ENCODE measurements around the gene KISS1.

Gene KISS1

DNA sequence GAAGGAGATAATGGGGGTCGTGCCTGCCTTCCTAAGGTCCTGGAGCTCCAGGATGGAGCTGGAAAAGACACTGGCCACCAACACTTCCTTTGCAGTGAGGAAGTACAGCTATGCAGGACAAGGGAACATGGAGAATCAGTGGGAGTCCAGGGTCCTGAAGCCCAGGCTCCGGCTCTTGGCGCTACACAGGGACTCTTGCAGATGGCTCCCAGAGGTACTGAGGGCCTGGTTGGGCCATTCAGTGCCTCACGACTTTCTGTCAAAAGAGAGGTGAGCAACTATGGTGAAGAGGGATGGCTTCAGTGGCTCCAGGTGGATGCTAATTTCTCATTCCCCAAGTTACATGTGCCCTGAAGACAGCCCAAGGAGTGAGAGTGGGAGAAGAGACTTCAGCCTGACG is 42.6 kb downstream of the KISS1 start:
- no peak for DNase-seq

DNA sequence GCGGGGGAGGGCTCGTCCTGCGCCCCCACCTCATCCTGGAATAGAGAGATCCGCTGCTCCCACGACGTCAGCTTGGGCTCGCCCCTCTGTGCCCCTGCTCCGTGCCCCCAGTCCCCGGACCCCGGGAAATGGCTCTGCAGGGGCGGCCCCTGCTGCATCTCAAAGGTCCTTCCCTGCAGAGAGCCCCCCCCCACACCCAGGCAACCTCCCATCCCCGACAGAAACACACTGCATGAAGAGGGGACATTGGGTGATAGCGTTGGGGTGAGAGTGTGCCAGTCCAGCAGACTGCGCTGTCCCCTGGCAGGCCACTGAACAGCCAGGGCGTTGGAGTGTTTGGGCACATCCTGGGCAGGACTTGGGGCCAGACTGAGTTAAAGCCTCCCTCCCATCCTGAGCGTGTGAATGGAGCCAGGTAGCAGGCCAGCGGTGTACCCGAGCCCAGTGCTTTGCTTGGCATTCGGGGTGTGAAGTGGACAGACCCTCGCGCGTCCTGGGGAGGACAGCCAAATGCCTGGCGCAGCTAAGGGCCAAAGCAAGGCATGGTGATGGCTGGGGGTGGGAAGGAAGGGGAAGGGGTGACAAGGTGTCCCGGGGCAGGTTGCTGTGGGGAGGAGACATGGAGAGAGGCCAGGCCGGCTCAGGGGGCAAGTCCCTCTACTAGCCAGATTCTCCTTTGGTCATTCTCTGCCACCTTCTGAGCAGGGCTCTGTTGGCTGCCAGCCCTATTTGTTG is 43.8 kb downstream of the KISS1 start:
- no peak for DNase-seq

DNA sequence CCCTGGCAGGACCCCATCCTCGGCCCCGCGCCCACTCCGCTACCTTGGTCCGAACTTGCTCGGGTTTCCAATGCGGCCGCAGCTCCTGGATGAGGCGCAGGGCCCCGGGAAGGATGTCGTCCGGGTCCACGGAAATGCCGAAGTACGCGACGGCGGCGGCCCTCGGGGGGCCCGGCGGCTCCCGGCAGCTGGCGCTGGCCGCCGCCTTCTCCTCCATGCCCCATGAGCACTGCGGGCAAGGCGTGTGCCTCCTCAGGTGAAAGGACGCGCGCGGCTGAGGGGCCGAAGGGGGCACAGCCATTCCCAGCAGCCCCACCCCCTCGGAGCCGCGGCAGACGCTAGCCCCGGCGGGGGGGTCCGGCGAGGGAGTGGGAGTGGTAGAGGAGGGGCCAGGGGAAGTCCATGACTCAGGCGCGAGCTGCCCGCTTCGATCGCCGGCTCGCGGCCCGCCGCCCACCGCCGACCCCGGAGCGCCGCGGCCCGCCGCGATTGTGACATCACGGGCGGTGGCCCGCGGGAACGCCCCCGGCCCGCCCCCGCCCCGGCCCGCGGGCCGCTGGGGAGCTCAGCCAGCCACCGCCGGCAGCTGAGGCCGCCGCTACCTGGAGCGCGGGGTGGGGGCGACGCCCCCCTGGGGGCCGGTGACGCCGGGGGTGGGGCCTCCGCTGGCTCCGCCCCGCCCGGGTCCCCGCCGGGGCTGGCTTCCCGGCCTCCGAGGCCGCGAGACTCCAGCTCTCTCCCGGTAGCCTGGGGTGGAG is 44.6 kb downstream of the KISS1 start, which contains the start of gene ETNK2:
ETNK2 (minus strand) TSS at position 493 of the 758 bp plus-strand sequence; CDS start at position 301, 192 bp downstream.
- DNase-seq = no peak

DNA sequence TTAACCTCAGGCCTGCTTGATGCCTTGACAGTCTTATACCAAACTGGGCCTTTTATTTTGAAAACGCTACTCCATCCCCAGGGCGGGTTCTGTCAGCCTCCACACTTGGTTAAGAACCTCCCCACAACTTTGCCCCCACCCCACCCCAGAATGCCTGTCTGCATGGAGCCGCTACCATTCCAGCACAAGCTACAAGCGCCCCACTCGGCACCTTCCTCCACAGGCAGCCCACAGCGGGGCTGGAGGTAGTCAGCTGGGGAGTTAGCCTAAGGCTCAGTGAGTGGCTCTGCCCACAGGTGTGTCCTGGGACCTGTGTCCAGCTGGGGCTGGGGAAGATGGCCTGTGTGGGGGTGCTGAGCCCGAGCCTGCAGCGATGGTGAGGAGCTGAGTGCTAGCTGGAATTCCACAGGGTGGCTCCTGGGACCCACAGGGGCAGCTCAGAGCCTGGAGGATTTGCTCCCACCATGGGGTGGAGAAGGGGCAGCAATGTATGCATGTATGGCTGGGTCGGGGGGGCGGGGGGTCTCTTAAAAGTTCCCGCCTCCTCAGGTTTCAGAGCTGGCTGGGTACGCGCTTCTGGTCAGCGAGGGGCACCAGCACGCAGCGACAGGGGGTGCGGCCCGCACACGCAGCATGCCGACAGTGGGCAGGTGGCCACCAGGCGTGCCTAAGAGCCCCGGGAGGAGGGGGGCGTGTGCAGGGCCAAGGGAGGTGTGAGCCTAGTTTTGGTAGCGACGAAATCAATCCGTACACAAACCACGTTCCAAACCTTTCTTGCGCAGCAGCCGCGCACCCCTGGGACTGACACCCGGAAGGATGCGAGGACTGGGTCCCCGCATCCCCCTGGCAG is 45.4 kb downstream of the KISS1 start:
- no peak for DNase-seq

DNA sequence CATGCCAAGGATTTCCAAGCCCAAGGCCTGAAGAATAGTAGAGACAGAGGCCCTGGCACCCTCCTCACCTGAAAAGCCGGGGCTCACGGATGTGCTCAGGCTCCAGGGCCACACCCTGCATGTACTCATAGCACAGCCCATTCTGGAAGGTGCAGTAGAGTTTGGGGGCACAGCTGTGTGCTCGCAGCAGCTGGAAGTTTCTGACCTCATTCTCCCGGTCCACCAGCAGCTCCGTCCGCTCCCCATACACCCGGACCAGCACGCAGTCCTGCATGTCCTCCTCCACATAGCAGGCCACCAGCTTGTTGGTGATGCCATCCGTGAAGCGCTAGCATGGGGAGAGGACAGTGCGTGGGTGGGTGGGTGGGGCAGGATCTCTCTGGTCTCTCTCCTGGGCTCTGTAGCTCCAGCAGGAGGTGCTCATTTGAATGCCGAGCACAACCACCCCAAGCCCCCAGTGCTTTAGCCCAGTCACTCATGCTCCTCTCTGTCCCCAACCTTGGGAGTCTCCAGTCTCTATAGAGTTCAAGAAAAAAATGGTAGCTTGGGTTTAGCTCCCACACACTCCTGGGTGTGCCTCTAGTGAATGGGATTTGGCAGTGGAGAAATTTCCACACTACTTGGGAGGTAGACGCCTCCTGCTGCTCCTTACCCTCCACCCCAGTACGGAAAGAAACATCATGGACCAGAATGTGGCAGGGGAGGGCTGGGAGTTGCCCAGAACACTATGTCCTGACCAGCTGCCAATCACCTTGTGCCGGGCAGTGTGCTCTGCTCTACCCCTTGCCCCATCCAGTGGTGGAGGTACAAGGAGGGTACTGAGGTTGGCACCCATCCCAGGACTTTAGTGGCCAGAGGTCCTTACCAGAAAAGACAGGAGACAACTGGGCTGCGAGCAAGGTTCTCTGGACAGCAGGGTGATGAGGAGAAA is 46.4 kb downstream of the KISS1 start:
- DNase-seq = no peak

DNA sequence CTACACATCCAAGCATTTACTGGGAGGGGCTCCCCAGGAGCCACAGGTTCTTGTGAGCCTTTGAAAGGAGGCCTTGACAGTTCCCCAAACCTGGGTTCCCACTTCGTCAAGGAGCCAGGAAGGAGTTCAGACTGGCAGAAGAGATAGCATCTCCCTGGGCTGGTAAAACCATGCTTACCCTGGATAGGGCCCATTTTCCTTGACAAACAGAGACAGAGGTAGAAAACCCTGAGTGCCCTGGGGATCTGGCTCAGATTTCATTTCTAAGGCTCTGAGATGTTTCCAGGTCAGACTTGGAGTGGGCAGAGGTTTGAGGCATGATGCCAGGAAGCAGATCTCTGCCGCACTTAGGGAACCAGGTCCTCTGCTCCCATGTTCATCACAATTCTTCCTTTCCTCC is 47.2 kb downstream of the KISS1 start:
- no peak for DNase-seq

DNA sequence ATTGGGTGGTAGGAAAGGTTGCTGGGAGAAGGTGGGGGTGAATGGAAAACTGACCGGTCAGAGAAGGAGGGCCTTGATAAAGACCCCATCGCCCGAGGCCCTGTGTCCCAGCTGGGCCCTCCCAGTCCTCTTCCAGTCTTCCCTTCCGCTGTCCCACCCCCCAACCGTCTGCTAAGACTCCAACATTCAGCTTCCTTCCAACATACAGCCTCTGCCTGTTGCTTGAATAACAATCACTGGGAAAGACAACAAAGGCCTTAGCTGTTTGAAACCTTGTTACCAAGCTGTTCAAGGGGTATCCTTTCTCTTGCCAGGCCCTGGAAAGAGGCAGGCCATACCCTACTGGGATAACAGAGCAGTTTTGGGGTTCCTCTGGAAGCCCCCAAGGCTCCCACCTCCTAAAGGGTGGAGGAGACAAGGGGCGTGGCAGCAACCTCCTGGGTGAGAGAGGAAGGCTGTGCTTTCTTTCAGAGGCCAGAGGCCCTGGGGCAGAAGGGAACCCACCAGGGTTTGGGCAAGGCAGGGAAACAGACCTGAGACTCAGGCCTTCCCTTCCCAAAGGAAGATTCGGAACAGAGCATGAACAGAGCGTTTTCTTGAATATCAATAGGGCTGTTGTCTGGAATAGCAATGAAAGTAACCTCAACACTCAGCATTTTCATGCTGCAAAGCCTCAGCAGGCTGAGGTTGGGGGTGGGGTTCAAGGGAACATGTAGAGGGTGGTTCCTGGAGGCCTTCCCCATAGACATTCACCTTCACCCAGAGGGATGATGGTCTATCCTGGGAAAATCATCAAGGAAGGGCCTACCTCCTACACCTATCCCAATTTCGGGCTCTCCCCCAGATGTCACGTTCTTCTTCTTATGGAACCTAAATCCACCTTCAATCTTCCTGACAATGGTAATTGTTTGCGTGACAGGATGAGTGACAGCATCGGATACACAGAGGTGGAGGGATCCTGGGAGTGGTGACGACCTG is 48.6 kb downstream of the KISS1 start:
- DNase-seq = no peak

DNA sequence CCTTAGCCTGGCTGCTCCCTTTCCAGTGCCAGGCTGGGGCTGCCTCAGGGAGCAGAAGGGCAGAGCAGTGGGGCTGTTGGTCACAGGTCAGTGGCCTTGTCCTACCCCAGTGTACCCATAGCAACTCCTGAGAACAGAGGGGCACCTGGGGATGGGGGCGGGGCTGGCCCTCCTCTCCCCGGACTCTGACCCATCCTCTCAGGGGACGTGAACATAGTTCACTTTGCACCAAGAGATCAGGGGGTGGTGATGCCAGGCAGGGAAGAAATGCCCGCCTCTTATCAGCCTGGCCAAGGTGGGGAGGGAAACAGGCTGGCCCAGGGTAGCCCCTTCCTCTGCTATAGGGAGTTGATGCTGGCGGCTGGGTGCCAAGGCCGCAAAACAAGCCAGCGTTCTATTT is 49.3 kb downstream of the KISS1 start:
- no peak for DNase-seq

DNA sequence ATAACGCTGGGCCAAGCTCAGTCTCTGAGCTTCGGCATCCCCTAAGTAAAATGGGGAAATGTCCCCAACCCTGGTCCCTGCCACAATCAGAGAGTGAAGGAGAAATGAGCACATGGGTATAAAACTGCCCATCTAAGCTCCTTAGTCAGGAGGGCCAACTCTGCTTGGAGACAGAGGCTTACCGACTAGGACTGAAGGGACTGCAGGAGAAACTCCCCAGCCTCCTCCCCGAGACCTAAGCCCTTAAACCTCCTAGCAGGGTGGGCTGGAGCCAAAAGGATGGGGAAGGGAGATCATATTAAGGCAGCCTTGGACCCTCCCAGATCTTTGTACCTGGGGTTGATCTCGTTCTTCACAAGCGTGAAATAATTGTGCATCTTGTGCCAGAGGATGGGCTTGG is 50.0 kb downstream of the KISS1 start:
- no peak for DNase-seq

DNA sequence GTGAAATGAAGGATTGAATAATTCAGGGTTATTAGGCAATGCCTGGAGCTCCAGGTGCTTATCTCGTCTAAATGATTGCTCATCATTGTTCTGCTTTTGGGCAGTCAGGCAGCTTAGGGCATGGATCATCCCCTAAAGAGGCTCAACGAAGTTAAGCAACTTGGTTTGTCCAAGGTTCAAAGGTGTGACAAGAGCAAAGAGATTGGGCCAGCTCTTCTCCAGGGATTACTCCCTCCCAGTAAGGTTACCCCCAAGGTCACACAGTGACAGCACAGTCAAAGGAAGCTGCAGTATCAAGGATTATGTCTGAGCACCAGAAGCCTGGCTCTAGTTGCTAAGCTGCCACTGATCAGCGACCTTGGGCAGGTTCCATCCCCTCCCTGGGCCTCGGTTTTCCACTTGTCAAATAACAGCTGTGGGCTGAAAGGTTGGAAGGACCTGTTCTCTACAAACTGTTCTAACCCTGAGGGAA is 51.2 kb downstream of the KISS1 start:
- no peak for DNase-seq

DNA sequence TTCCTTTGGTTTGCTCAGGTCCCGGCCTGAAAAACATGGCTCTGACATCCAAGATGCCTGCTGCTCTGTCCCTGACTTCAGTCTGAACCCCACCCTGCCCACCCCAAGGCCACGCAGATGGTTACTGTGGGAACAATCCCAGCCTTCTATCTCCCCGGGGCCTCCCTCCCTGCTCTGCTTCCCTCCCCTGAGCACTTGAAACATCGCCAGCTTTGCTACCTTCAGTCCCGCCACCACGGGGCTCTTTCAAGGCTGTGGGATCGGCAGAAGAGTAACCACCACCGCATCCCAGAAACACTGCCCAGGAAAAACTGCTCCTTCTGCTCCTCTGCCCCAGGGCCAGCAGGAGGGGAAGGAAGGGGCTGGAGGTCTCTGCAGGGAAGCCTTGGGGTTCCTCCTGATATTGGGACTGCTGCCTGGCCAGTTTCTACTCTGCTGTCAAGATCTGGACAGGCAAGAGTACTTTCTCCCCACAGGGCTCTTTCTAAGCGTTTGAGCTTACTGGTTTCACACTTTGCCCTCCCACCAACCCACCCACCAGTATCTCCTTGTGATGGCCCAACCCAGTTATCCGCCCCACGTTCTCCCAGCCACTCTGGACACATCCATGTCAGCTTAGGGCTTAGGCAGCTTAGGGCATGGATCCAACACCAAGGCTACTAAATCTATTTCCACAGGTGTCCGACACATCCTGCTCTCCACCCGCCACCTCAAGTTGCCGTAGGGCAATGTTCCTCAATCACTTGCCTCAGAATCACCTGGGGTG is 52.8 kb downstream of the KISS1 start:
- DNase-seq = no peak

DNA sequence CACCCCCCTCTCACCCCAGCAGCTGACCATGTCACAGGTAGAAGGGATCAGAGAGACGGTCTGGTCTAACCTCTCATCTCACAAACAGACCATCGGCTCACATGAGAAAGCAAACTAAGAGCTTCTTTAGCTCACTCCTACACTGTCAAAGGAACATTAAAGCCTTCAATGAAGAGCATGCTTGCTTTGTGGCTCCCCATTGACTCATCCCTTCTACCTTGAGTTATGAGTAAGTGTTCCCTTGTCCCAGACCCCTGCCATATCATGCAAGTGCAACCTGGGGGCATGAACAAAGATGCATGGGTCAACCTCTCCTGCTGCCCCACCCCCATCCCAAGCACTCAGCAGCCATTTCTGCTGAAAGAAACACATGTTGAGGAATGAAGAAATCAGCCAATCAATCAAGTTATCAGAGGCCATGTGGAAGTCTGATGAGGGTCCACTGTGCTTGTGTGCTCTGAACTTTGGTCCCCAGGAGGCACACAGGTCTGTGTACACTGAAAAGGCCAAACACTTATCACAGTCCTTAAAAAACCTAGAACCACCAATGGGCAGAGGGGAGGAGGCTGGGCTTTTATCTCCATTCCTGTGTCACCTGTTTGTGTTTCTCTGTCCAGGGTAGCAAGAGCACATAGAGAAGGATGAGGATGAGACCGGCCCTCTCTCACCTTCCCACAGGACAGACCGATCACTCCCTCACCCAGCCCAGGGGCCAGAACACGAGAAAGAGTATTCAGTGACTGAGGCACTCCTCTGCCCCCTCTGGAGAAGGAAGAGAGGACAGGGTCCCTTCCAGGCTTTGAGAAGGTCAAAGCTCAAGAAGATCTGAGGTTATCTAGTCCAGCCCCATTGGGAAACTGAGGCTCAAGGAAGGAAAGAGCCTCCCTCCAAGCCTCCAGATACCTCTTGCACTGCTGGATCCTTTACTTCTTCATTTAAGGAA is 54.0 kb downstream of the KISS1 start:
- DNase-seq = no peak

DNA sequence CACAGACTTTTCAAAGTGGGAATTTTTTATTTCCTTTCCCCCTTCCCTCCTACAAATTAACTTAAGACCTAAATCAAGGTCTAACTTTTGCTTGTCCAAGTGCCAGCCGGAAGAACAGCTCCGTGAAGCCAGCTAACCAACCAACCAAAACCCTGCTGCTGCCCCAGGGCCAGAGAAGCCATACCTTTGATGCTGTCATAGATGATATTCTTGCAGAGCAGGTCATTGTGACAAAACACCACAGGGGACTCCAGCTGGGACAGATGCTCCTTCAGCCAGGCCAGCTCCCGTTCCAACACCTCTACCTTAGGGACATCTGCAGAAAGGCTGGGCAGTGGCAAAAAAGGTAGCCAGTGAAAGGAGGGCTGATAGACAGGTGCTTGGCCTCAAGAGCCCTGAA is 55.2 kb downstream of the KISS1 start:
- DNase-seq = no peak

Measured in HCEC 1CT (cell line).